AG04450 (cell line): ENCODE results near the gene C3orf85. TPM values are rescaled to one million over a fixed set of nuclear protein-coding genes. Genes with fewer than 3 reads are reported as not detected.

ENCODE experiments used
- CTCF ChIA-PET: fragments of 300-600, 350-600 bp; formaldehyde crosslinking; extraction: SDS; loops from one replicate; lab custom pipeline; 2022; ENCODE audit warnings: antibody characterized with exemption, inconsistent platforms; lab: Charles Lee
- POLR2A ChIA-PET: fragments of 350-600 bp; formaldehyde crosslinking; extraction: SDS; loops from one replicate; lab custom pipeline; 2021; ENCODE audit warnings: antibody characterized with exemption, inconsistent platforms; lab: Yijun Ruan, JAX
- DNase-seq: peaks from one replicate; pipeline ENCODE4 v3.0.0-alpha.2; 2011; ENCODE audit warnings: low read depth, low spot score
- H3K27ac ChIP-seq: one replicate; pipeline ENCODE4 v1.5.1; 2012; ENCODE audit warnings: low read depth, low read length, control low read depth
- H3K27me3 ChIP-seq: one replicate; pipeline ENCODE4 v1.6.0; 2012; ENCODE audit warnings: low read length; ENCODE audit not compliant: control insufficient read depth, insufficient read depth
- H3K4me3 ChIP-seq: 2 replicates; pipeline ENCODE4 v1.5.1; 2011; ENCODE audit warnings: mild to moderate bottlenecking, low read depth, low read length, control low read depth
- H3K9me3 ChIP-seq: 2 replicates; pipeline ENCODE4 v1.5.1; 2012; ENCODE audit warnings: low read length; ENCODE audit not compliant: control insufficient read depth, insufficient read depth
- CTCF ChIP-seq: IDR thresholded peaks from 2 replicates; pipeline ENCODE4 v1.5.1; 2011; ENCODE audit warnings: low read depth, low read length, control low read depth, inconsistent platforms
- polyA plus RNA-seq: library from polyadenylated mRNA; depleted of rRNA; stranded (reverse); fragments of >200 nt; gene quantifications from 2 replicates; pipeline ENCODE4 v1.2.3, GENCODE V29; 2011; rRNA removed

The C3orf85 gene
- polyA plus RNA-seq, 1 experiment, result not detected

GRCh38 chr3:109187390-109187789 is 50.9 kb downstream of the C3orf85 start:
- POLR2A ChIA-PET, result no interaction called here
- no peaks in the 10 kb centered on the region for H3K27me3 ChIP-seq
- H3K9me3 ChIP-seq, result no peaks in the 10 kb centered on the region; the same call in 1 of the 2 replicates
- DNase-seq, result no peak
- no peak overlapping the region for H3K27ac ChIP-seq
- no peak for TF ChIP-seq CTCF
- no peak overlapping the region for H3K4me3 ChIP-seq
- CTCF ChIA-PET, result no interaction called here

GRCh38 chr3:109188741-109189140 is 52.2 kb downstream of the C3orf85 start:
- no peak for TF ChIP-seq CTCF
- ChIA-PET CTCF (no interaction called here), POLR2A (no interaction called here)
- H3K27ac ChIP-seq, result no peak overlapping the region
- H3K4me3 ChIP-seq, result no peak overlapping the region
- H3K27me3 ChIP-seq, result no peaks in the 10 kb centered on the region
- DNase-seq, result no peak
- H3K9me3 ChIP-seq, result no peaks in the 10 kb centered on the region; the same call in 1 of the 2 replicates

GRCh38 chr3:109191421-109191820 is 54.9 kb downstream of the C3orf85 start:
- no peaks in the 10 kb centered on the region for H3K27me3 ChIP-seq
- POLR2A ChIA-PET, result no interaction called here
- DNase-seq, result no peak
- H3K4me3 ChIP-seq, result no peak overlapping the region
- H3K27ac ChIP-seq, result no peak overlapping the region
- CTCF ChIA-PET, result no interaction called here
- H3K9me3 ChIP-seq, result no peaks in the 10 kb centered on the region; the same call in 1 of the 2 replicates
- TF ChIP-seq CTCF, result no peak

GRCh38 chr3:109195815-109196214 is 59.3 kb downstream of the C3orf85 start:
- ChIA-PET POLR2A (no interaction called here), CTCF (no interaction called here)
- Histone ChIP-seq H3K27ac (no peak overlapping the region), H3K27me3 (no peaks in the 10 kb centered on the region), H3K4me3 (no peak overlapping the region), H3K9me3 (no peaks in the 10 kb centered on the region)
- DNase-seq, result no peak
- TF ChIP-seq CTCF, result no peak

Other genes starting within 250 kb of the C3orf85 start
- not detected in 2 replicates for gene GUCA1C, start 182.8 kb upstream of the C3orf85 start, polyA plus RNA-seq
- not detected in 2 replicates for gene MORC1, start 18.6 kb upstream of the C3orf85 start, polyA plus RNA-seq
- not detected in 2 replicates for gene DPPA2, start 179.8 kb downstream of the C3orf85 start, polyA plus RNA-seq
- gene DPPA4, start 200.8 kb downstream of the C3orf85 start, polyA plus RNA-seq, result not detected in 2 replicates